Vagina (tissue), 2 donors: ENCODE results near the gene AP3B2. TPM values are rescaled to one million over a fixed set of nuclear protein-coding genes. Genes with fewer than 3 reads are reported as not detected.

Experiments
- DNase-seq, 2 donors: peaks; one replicate each; pipeline ENCODE4 v3.0.0-alpha.2; 2017; ENCODE audit errors: extremely low spot score in 2 of 2
- H3K27ac ChIP-seq: fragments of 200-600 bp; sonication (generic); one replicate; pipeline ENCODE4 v1.5.1; 2019
- H3K27me3 ChIP-seq: fragments of 200-600 bp; sonication (generic); one replicate; pipeline ENCODE4 v1.5.1; 2019
- H3K36me3 ChIP-seq, 2 donors: fragments of 200-600 bp; sonication (generic); one replicate each; pipeline ENCODE4 v1.5.1; 2017 to 2019
- H3K4me1 ChIP-seq: fragments of 200-600 bp; sonication (generic); one replicate; pipeline ENCODE4 v1.5.1; 2019
- H3K4me3 ChIP-seq, 2 donors: fragments of 200-600 bp; sonication (generic); 1 replicate in 1 of 2; 2 replicates in 1 of 2; pipeline ENCODE4 v1.5.1; 2016 to 2019
- H3K9me3 ChIP-seq: fragments of 200-600 bp; sonication (generic); one replicate; pipeline ENCODE4 v1.5.1; 2019
- POLR2A ChIP-seq, 2 donors: fragments of 450-650 bp; IDR thresholded peaks; one replicate each; pipeline ENCODE4 v1.6.1; 2017; ENCODE audit warnings: antibody characterized with exemption in 2 of 2, mild to moderate bottlenecking in 2 of 2, moderate library complexity in 2 of 2
- POLR2AphosphoS5 ChIP-seq, 2 donors: sonication (generic); formaldehyde crosslinking; IDR thresholded peaks; one replicate each; pipeline ENCODE4 v1.9.0; 2017; ENCODE audit warnings: antibody characterized with exemption in 2 of 2, mild to moderate bottlenecking in 2 of 2, low read depth in 1 of 2; ENCODE audit not compliant: insufficient read depth in 1 of 2
- intact Hi-C: fragments of 100-400 bp; cut with DNase I; formaldehyde crosslinking; loops from one replicate; pipeline ENCODE4 v1.15.1; 2023
- total RNA-seq: library from RNA; depleted of rRNA; stranded (reverse); fragments of >200 nt; gene quantifications from one replicate; pipeline ENCODE4 v1.2.3, GENCODE V29; 2016
- TF ChIP-seq, protein P1 (sequence below), 3 experiments: fragments of 450-650 bp in 2 of 3; fragments of 200-600 bp in 1 of 3; sonication (generic) in 1 of 3; IDR thresholded peaks; one replicate each; pipeline ENCODE4 v1.5.1; 2017 to 2019; ENCODE audit warnings: antibody characterized with exemption in 3 of 3, mild to moderate bottlenecking in 2 of 3, moderate library complexity in 2 of 3

Gene AP3B2
- total RNA-seq, 1 donor from 2014 or later, result 3.7 TPM

DNA sequence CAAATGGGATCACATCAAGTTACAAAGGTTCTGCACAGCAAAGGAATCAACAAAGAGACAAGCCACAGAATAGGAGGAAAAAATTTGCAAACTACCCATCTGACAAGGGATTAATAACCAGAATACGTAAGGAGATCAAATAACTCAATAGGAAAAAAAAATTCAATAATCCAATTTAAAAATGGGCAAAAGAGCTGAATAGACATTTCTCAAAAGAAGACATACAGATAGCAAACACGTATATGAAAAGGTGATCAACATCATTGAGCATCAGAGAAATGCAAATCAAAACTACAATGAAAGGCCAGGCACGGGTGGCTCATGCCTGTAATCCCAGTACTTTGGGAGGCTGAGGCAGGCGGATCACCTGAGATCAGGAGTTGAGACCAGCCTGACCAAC is 39.0 kb downstream of the AP3B2 start:
- H3K4me1 ChIP-seq, result no peaks in the 10 kb centered on the region
- H3K27me3 ChIP-seq, result no peaks in the 10 kb centered on the region
- H3K9me3 ChIP-seq, result no peaks in the 10 kb centered on the region
- TF ChIP-seq, protein P1, sequence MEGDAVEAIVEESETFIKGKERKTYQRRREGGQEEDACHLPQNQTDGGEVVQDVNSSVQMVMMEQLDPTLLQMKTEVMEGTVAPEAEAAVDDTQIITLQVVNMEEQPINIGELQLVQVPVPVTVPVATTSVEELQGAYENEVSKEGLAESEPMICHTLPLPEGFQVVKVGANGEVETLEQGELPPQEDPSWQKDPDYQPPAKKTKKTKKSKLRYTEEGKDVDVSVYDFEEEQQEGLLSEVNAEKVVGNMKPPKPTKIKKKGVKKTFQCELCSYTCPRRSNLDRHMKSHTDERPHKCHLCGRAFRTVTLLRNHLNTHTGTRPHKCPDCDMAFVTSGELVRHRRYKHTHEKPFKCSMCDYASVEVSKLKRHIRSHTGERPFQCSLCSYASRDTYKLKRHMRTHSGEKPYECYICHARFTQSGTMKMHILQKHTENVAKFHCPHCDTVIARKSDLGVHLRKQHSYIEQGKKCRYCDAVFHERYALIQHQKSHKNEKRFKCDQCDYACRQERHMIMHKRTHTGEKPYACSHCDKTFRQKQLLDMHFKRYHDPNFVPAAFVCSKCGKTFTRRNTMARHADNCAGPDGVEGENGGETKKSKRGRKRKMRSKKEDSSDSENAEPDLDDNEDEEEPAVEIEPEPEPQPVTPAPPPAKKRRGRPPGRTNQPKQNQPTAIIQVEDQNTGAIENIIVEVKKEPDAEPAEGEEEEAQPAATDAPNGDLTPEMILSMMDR (IDR thresholded peaks at IDR 0.05), result no peak
- TF ChIP-seq POLR2A (IDR thresholded peaks at IDR 0.05) (no peak), POLR2AphosphoS5 (IDR thresholded peaks at IDR 0.05; ENCODE audit: insufficient read depth in 1 of 2, low read depth in 1 of 2) (no peak)
- no peak overlapping the region for H3K4me3 ChIP-seq
- H3K27ac ChIP-seq, result no peak overlapping the region
- H3K36me3 ChIP-seq, result no peaks in the 10 kb centered on the region
- intact Hi-C loops, result no loop called here
- no peak for DNase-seq

DNA sequence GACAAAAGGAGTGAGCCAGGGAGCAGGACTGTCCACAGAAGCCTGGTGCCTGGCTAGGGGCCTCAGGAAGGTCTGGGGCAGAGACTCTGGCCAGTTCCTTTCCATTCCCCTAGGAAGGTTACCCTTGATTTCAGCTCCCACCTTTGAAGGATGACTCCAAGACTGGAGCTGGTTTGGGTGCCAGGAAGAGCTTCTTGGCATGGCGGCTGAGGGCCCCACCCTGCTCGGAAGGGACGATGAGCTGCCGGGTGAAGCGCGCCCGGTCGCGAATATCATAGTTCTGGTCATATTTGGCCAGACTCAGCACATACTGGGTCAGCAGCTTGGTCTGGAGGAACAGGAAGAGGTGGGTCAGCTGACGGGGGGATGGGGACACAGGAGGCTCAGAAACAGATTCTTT is 43.1 kb downstream of the AP3B2 start:
- DNase-seq, result no peak
- Histone ChIP-seq H3K9me3 (no peaks in the 10 kb centered on the region), H3K4me1 (no peaks in the 10 kb centered on the region), H3K27me3 (no peaks in the 10 kb centered on the region), H3K4me3 (no peak overlapping the region), H3K36me3 (no peaks in the 10 kb centered on the region), H3K27ac (no peak overlapping the region)
- intact Hi-C loops, result no loop called here
- TF ChIP-seq POLR2AphosphoS5 (IDR thresholded peaks at IDR 0.05; ENCODE audit: insufficient read depth in 1 of 2, low read depth in 1 of 2), result no peak
- no peak for TF ChIP-seq POLR2A (IDR thresholded peaks at IDR 0.05)
- TF ChIP-seq, protein P1 (IDR thresholded peaks at IDR 0.05), result no peak

DNA sequence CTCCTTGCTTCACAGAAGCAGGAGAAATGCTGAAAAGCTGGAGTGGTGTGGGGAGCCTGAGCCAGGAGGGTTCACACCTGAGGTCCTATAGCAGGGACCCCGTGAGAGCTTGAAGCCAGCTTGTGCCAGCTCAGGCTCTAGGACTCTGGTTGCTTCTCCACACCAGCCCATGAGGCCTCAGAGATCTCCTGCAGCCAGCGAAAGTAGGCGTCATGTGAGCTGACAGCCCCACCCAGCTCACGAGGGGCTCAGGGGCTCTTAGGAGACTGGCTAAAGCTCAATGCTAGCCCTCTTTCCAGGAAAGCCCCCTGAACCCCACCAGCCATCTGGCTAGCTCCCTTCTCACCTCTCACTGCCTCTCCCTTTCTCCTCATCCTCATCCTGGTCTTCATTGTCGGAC is 45.7 kb downstream of the AP3B2 start:
- DNase-seq, result no peak
- Histone ChIP-seq H3K27ac (no peak overlapping the region), H3K27me3 (no peaks in the 10 kb centered on the region), H3K9me3 (no peaks in the 10 kb centered on the region), H3K36me3 (no peaks in the 10 kb centered on the region), H3K4me1 (no peaks in the 10 kb centered on the region), H3K4me3 (no peak overlapping the region)
- TF ChIP-seq, protein P1 (IDR thresholded peaks at IDR 0.05), result no peak
- no peak for TF ChIP-seq POLR2AphosphoS5 (IDR thresholded peaks at IDR 0.05; ENCODE audit: insufficient read depth in 1 of 2, low read depth in 1 of 2)
- no peak for TF ChIP-seq POLR2A (IDR thresholded peaks at IDR 0.05)
- intact Hi-C loops, result no loop called here

DNA sequence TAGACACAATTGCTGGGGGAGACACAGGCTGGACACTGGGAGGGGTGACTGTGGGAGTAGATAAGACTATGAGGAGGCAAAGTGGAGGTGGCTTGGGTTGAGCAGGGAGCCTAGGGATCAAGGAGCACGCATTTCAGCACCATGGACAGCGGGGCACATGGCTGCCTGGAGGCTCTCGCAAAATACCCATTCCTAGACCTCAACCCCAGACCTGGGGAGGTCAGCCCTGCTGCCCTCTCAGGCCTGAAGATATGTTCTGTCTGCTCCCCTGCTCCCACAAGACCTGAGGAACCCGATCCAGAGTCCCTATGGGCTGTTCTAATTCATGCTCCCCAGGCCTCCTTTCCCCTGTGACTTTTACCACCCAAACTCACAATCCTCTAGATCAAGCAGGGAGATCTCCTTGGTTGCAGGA is 46.5 kb downstream of the AP3B2 start:
- intact Hi-C loops, result no loop called here
- Histone ChIP-seq H3K27me3 (no peaks in the 10 kb centered on the region), H3K36me3 (no peaks in the 10 kb centered on the region), H3K4me3 (no peak overlapping the region), H3K27ac (no peak overlapping the region), H3K9me3 (no peaks in the 10 kb centered on the region), H3K4me1 (no peaks in the 10 kb centered on the region)
- no peak for DNase-seq
- no peak for TF ChIP-seq POLR2A (IDR thresholded peaks at IDR 0.05)
- no peak for TF ChIP-seq POLR2AphosphoS5 (IDR thresholded peaks at IDR 0.05; ENCODE audit: insufficient read depth in 1 of 2, low read depth in 1 of 2)
- TF ChIP-seq, protein P1 (IDR thresholded peaks at IDR 0.05), result no peak

DNA sequence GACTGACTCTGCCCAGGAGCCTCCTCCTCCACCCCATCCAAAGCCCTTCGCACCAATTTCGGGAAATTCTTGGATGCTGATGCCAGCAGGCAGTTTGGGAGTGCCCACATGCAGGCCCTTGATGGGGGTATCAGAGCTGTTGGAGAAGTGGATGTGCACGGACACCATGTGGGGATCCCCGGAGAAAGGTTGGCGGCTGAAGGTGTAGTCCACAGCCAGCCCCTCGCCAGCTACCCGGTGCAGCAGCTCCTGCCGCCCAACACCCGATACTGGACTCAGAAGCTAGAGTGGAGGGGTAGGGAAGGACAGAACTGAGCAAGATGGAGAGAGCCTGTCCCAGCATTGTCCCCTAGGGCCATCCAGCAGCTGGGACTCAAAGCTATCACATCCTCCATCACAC is 47.0 kb downstream of the AP3B2 start:
- Histone ChIP-seq H3K27me3 (no peaks in the 10 kb centered on the region), H3K4me3 (no peak overlapping the region), H3K9me3 (no peaks in the 10 kb centered on the region), H3K36me3 (no peaks in the 10 kb centered on the region), H3K4me1 (no peaks in the 10 kb centered on the region), H3K27ac (no peak overlapping the region)
- DNase-seq, result no peak
- intact Hi-C loops, result no loop called here
- TF ChIP-seq POLR2AphosphoS5 (IDR thresholded peaks at IDR 0.05; ENCODE audit: insufficient read depth in 1 of 2, low read depth in 1 of 2) (no peak), POLR2A (IDR thresholded peaks at IDR 0.05) (no peak)
- TF ChIP-seq, protein P1 (IDR thresholded peaks at IDR 0.05), result no peak
